Keratinocyte (primary cell): ENCODE measurements around the gene CASK. TPM values are rescaled to one million over a fixed set of nuclear protein-coding genes. Genes with fewer than 3 reads are reported as not detected.

Experiments
- DNase-seq: peaks from one replicate; pipeline ENCODE4 v3.0.0-alpha.2; 2011; ENCODE audit warnings: low read depth, missing footprints, low spot score
- FAIRE-seq: peaks from 2 replicates; lab custom pipeline; 2011; peaks lifted over from hg19 to GRCh38; lab: Jason Lieb, UNC
- H2AFZ ChIP-seq: 2 replicates; pipeline ENCODE4 v1.6.0; 2012; ENCODE audit warnings: low read length, control low read depth, inconsistent platforms; ENCODE audit not compliant: control insufficient read depth
- H3K27ac ChIP-seq: 2 replicates; pipeline ENCODE4 v1.5.1; 2011; ENCODE audit warnings: low read length; ENCODE audit not compliant: control insufficient read depth, insufficient read depth
- H3K27me3 ChIP-seq: 3 replicates; pipeline ENCODE4 v1.6.0; 2011; ENCODE audit warnings: low read length; ENCODE audit not compliant: control insufficient read depth, insufficient read depth; ENCODE audit errors: extremely low read depth
- H3K36me3 ChIP-seq, 2 experiments: 2 replicates in 1 of 2; 3 replicates in 1 of 2; pipeline ENCODE4 v1.5.1; 2011; ENCODE audit warnings: low read length in 2 of 2, mild to moderate bottlenecking in 1 of 2; ENCODE audit not compliant: control insufficient read depth in 2 of 2, insufficient read depth in 2 of 2; ENCODE audit errors: extremely low read depth in 1 of 2
- H3K4me1 ChIP-seq: 3 replicates; pipeline ENCODE4 v1.5.1; 2011; ENCODE audit warnings: low read length; ENCODE audit not compliant: control insufficient read depth, insufficient read depth; ENCODE audit errors: extremely low read depth
- H3K4me2 ChIP-seq: 3 replicates; pipeline ENCODE4 v1.6.0; 2011; ENCODE audit warnings: low read depth, low read length; ENCODE audit not compliant: control insufficient read depth, insufficient read depth; ENCODE audit errors: extremely low read depth
- H3K4me3 ChIP-seq, 3 experiments: fragments of 200-600 bp in 1 of 3; sonication (generic) in 1 of 3; 2 replicates in 2 of 3; 3 replicates in 1 of 3; pipeline ENCODE4 v1.5.1; 2011 to 2016; ENCODE audit warnings: low read length in 3 of 3, mild to moderate bottlenecking in 3 of 3, control low read depth in 2 of 3, inconsistent platforms in 1 of 3, low read depth in 1 of 3, mixed read lengths in 1 of 3, mixed run types in 1 of 3, moderate library complexity in 1 of 3; ENCODE audit not compliant: control insufficient read depth in 2 of 3, insufficient read depth in 2 of 3; ENCODE audit errors: extremely low read depth in 1 of 3
- H3K79me2 ChIP-seq: 2 replicates; pipeline ENCODE4 v1.6.0; 2012; ENCODE audit warnings: low read length; ENCODE audit not compliant: control insufficient read depth, insufficient read depth
- H3K9ac ChIP-seq: 3 replicates; pipeline ENCODE4 v1.6.0; 2011; ENCODE audit warnings: low read length; ENCODE audit not compliant: control insufficient read depth, insufficient read depth; ENCODE audit errors: extremely low read depth
- H3K9me1 ChIP-seq: 3 replicates; pipeline ENCODE4 v1.6.0; 2011; ENCODE audit warnings: low read length; ENCODE audit not compliant: control insufficient read depth, insufficient read depth; ENCODE audit errors: extremely low read depth
- H3K9me3 ChIP-seq: 2 replicates; pipeline ENCODE4 v1.5.1; 2012; ENCODE audit warnings: low read depth, low read length; ENCODE audit not compliant: control insufficient read depth
- H4K20me1 ChIP-seq: 3 replicates; pipeline ENCODE4 v1.6.0; 2011; ENCODE audit warnings: low read length; ENCODE audit not compliant: control insufficient read depth, insufficient read depth; ENCODE audit errors: extremely low read depth
- CTCF ChIP-seq, 3 experiments: IDR thresholded peaks in 1 of 3; conservative IDR thresholded peaks in 1 of 3; optimal IDR thresholded peaks in 1 of 3; 2 replicates in 2 of 3; 3 replicates in 1 of 3; pipeline versions ENCODE3 to v1.5.1; 2011; ENCODE audit warnings: low read length in 3 of 3, mild to moderate bottlenecking in 3 of 3, moderate library complexity in 2 of 3, control low read depth in 1 of 3, inconsistent platforms in 1 of 3; ENCODE audit not compliant: insufficient read depth in 2 of 3; ENCODE audit errors: extremely low read depth in 1 of 3
- EZH2 ChIP-seq: IDR thresholded peaks from one replicate; pipeline ENCODE4 v1.6.1; 2012; ENCODE audit warnings: inconsistent platforms, mild to moderate bottlenecking, low read length, moderate library complexity
- dilution Hi-C: fragments of 300-500 bp; cut with MboI; formaldehyde crosslinking; loops from one replicate; pipeline ENCODE4 v1.7.0; 2020; ENCODE audit warnings: low sequenced_read_pairs; ENCODE audit not compliant: extremely low pct_ligation_motif_present
- polyA plus RNA-seq, 5 experiments: library from polyadenylated mRNA; depleted of rRNA in 3 of 5; stranded (reverse) in 3 of 5; stranded (forward) in 1 of 5; unstranded in 1 of 5; fragments of >200 nt; gene quantifications; 1 replicate in 1 of 5; 2 replicates in 3 of 5; 3 replicates in 1 of 5; pipeline versions ENCODE4 v1.2.1 to v1.2.3, GENCODE V29; 2011 to 2012; ENCODE audit warnings: missing spikeins in 2 of 5, low read depth in 1 of 5, low replicate concordance in 1 of 5

Gene CASK
- polyA plus RNA-seq, 1 donor (not counting 4 experiments of a cell fraction or from before 2014, with no cell fraction given), result 33.7 TPM

- Histone ChIP-seq H3K9ac (no peak overlapping the region), H3K9me1 (no peaks in the 10 kb centered on the region), H3K27me3 (no peaks in the 10 kb centered on the region), H3K36me3 (no peaks in the 10 kb centered on the region), H3K27ac (no peak overlapping the region), H3K79me2 (no peaks in the 10 kb centered on the region), H3K9me3 (no peaks in the 10 kb centered on the region), H3K4me2 (no peak overlapping the region), H3K4me3 (no peak overlapping the region), H4K20me1 (no peaks in the 10 kb centered on the region), H3K4me1 (no peaks in the 10 kb centered on the region), H2AFZ (no peak overlapping the region)
- TF ChIP-seq EZH2, result no peak
- no peak for FAIRE-seq
- dilution Hi-C loops, result no loop called here
- DNase-seq, result no peak
These were observed 382.0 kb downstream of the CASK start for GRCh38 chrX:41541386-41541785.

GRCh38 chrX:41538707-41539106 is 384.6 kb downstream of the CASK start:
- no peak overlapping the region for H3K27ac ChIP-seq
- H4K20me1 ChIP-seq, result no peaks in the 10 kb centered on the region
- TF ChIP-seq EZH2 (no peak), CTCF (optimal IDR thresholded peaks at IDR 0.05 in 1 of 3, IDR thresholded peaks at IDR 0.05 in 1 of 3, conservative IDR thresholded peaks at IDR 0.05 in 1 of 3; ENCODE audit: extremely low read depth in 1 of 3, insufficient read depth in 2 of 3, low read length in 3 of 3) (no peak)
- no peak overlapping the region for H3K4me2 ChIP-seq
- DNase-seq (no peak), FAIRE-seq (no peak)
- H3K4me1 ChIP-seq, result no peaks in the 10 kb centered on the region
- H3K79me2 ChIP-seq, result no peaks in the 10 kb centered on the region
- H3K36me3 ChIP-seq, result no peaks in the 10 kb centered on the region
- no peak overlapping the region for H3K9ac ChIP-seq
- no peaks in the 10 kb centered on the region for H3K9me3 ChIP-seq
- no peaks in the 10 kb centered on the region for H3K9me1 ChIP-seq
- H2AFZ ChIP-seq, result no peak overlapping the region
- dilution Hi-C loops, result no loop called here
- no peaks in the 10 kb centered on the region for H3K27me3 ChIP-seq
- H3K4me3 ChIP-seq, result no peak overlapping the region

GRCh38 chrX:41530085-41530484 is 393.3 kb downstream of the CASK start:
- Histone ChIP-seq H3K79me2 (no peaks in the 10 kb centered on the region), H2AFZ (no peak overlapping the region), H3K4me2 (no peak overlapping the region), H3K27me3 (no peaks in the 10 kb centered on the region), H4K20me1 (no peaks in the 10 kb centered on the region), H3K36me3 (peaks cover 0 to 3% of the 10 kb centered on the region in 2 experiments), H3K9me3 (no peaks in the 10 kb centered on the region), H3K4me3 (no peak overlapping the region), H3K4me1 (no peaks in the 10 kb centered on the region), H3K9ac (no peak overlapping the region), H3K9me1 (no peaks in the 10 kb centered on the region), H3K27ac (no peak overlapping the region)
- dilution Hi-C loops, result no loop called here
- FAIRE-seq (no peak), DNase-seq (no peak)
- TF ChIP-seq EZH2 (no peak), CTCF (optimal IDR thresholded peaks at IDR 0.05 in 1 of 3, IDR thresholded peaks at IDR 0.05 in 1 of 3, conservative IDR thresholded peaks at IDR 0.05 in 1 of 3; ENCODE audit: extremely low read depth in 1 of 3, insufficient read depth in 2 of 3, low read length in 3 of 3) (no peak)
